NB4 (cell line): ENCODE measurements around the gene RAB19.

Experiments used
- CTCF ChIP-seq: IDR thresholded peaks from one replicate; pipeline ENCODE4 v1.5.1; 2012; ENCODE audit warnings: low read depth, low read length
- POLR2A ChIP-seq: IDR thresholded peaks from 2 replicates; pipeline ENCODE4 v1.6.1; 2011; ENCODE audit warnings: mild to moderate bottlenecking; ENCODE audit not compliant: insufficient read length; ENCODE audit errors: extremely low read depth

- TF ChIP-seq CTCF (no peak), POLR2A (no peak)
Observed at GRCh38 chr7:140398821-140399220, 5.0 kb upstream of the RAB19 start.
